EL (cell line): ENCODE data around the gene LINGO4.
A peak's percentile ranks its signal among the peaks of the same experiment; 100 is the strongest.
"Not testable (repeated sequence)": the region's sequence is repeated elsewhere in the genome, so short reads cannot be mapped to it uniquely, and the experiment has no call there.

Experiments used
- DNase-seq: peaks from one replicate; pipeline ENCODE4 v3.0.0-alpha.2; 2016

The LINGO4 gene

DNA sequence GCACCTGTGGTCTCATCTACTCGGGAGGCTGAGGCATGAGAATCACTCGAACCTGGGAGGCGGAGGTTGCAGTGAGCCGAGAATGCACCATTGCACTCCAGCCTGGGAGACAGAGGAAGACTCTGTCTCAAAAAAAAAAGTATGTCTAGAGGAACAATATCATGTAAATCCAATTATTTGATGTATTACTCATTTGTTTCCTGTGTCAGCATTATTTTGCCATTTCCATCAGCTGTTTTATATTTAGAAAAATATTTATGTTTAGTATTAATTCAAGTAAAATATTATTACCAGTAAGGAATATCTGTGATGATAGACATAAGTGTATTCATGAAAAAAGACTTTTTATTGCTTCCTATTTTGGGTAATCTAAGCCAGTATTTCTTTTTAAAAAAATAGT is 27.9 kb downstream of the LINGO4 start:
- no peak for DNase-seq

DNA sequence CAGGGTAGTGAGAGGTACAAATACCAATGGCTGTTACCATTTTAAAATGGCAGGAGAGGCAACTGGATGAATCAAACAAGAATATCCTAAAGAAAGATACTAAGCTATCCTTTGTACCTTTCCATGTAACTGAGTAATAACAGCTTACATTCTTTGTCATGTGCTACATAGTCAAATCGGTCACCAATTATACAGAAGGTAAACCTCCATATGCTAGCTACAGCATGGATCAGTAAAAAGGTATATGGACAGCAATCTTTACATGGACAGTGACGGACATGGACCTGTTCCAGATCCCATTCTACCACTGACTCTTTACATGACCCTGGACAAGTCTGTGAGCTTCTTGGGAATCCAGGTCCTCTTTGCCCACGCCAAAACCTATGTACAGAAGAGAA is 28.6 kb downstream of the LINGO4 start:
- no peak for DNase-seq

DNA sequence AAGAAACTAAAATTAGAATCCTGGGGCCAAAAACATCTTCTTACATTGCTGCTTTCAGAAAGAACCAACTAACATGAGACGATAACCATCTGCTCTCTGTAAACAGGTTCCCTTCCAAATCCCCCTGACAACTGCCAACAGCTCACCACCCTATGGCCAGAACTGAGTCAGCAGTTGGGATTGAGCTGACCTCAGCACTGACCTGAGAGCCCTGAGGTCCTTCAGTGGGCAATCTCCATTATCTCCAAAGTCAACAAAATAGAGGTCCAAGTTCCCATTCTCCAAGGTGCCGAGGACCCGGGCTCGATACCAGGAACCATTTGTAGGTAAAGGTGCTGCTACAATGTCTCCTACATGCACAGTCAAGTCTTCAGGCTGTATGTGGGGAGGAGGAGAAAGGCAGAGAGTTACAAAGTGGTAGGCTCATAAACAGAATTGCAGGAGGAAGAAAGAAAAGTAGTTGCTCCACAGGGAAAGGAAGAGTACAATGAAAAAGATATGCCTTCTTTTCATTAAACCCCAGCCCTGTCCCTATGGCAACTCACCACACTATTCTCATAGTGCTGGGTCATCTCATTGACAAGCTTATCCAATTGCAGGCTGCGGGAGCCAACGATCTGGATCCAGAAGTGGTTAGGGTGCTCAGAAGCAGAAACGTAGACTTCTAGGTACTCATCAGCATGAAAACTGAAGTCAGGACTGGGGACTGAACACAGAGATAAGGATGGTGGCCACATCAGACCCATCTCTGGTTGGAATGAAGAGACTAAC is 29.1 kb downstream of the LINGO4 start:
- DNase-seq, result no peak

DNA sequence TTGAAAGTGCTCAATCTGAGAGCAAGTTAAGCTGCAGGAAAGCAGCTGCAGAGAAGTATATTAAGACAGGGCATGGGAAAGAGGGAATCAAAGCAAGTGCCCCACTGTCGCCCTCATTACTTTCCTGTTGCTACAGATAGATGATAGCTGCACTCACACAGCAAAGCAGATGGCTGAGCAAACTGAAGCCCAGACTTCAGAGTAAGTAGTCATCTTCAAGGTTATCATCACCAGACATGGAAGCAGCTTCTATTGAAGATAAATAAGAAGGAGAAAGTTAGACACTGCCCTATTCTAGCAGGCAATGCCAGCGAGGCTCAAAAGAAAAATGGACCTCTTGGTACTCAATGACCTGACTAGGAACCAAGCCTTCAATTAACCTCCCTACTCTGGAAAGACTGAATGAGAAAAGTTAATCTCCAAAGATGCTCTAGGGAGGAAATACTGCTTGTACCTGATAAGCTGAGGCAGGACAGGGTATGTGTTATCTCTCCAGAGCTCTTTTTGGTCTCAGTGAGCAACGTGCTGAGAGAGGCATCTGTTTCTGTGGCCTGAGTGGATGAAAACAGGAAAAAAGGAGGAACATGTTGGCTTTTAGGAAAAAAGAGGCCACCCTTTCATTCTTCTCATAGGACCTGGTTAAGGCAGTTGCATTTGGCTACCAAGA is 30.8 kb downstream of the LINGO4 start:
- DNase-seq, result no peak

DNA sequence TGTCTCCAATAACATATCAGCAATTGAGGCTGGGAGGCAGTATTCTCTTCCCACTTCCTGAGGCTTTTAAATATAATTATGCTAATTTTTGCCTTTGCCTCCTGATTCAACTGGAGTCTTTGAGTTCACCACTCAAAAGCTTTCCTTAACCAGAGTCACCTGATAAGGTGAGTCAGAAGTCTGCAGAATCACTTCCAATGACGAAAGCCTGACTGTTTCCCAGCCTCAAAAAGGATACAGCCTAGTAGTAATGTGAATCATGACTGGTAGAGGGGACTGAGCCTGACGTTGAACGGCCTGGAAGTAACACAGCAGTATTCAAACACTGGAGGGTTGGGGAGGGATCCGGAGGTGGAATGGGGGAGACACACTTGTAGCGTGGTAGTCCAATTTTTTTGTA is 31.5 kb downstream of the LINGO4 start:
- DNase-seq, result peak; percentile 19

DNA sequence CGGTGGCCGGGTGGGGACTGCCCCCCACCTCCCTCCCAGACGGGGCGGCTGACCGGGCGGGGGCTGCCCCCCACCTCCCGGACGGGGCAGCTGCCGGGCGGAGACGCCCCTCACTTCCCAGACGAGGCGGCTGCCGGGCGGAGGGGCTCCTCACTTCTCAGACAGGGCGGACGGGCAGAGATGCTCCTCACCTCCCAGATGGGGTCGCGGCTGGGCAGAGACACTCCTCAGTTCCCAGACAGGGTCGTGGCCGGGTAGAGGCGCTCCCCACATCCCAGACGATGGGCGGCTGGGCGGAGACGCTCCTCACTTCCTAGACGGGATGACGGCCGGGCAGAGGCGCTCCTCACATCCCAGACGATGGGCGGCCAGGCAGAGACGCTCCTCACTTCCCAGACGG is 35.9 kb downstream of the LINGO4 start:
- not testable (repeated sequence) for DNase-seq

DNA sequence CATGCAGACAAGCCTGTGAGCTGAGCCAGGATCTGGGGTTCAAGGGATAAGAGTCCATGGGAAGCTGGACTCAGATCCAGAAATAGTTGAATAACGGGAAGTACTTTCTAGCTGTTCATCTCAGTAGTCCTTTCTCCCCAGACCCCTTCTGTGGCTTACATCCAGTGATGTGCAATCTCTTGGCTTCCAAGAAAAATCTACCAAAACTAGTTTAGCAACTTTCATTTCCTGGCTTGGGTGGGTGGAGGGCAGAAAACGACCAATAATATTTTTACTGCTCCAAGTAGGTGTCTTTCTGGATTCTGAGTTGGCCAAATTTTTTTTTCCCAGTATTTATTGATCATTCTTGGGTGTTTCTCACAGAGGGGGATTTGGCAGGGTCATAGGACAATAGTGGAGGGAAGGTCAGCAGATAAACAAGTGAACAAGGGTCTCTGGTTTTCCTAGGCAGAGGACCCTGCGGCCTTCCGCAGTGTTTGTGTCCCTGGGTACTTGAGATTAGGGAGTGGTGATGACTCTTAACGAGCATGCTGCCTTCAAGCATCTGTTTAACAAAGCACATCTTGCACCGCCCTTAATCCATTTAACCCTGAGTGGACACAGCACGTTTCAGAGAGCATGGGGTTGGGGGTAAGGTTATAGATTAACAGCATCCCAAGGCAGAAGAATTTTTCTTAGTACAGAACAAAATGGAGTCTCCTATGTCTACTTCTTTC is 36.7 kb downstream of the LINGO4 start:
- DNase-seq, result not testable (repeated sequence)

DNA sequence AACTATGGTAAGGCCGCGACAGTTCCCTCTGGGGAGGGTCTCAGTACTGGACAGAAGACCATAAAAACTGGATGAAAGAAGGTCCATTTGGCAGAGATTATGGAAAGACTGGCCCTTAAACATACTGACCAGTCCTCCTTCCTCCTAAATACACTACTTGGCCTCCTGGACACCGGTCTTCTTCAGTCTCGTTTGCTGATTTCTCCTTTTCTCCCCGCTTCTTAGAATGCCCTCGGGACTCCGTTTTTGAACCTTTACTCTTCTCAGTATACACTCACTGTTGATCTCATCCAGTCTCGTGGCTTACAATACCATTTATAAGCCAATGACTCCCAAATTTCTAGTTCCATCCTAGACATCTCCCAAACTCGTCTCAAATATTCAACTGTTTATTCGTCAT is 41.2 kb downstream of the LINGO4 start:
- peak; percentile 4 for DNase-seq

DNA sequence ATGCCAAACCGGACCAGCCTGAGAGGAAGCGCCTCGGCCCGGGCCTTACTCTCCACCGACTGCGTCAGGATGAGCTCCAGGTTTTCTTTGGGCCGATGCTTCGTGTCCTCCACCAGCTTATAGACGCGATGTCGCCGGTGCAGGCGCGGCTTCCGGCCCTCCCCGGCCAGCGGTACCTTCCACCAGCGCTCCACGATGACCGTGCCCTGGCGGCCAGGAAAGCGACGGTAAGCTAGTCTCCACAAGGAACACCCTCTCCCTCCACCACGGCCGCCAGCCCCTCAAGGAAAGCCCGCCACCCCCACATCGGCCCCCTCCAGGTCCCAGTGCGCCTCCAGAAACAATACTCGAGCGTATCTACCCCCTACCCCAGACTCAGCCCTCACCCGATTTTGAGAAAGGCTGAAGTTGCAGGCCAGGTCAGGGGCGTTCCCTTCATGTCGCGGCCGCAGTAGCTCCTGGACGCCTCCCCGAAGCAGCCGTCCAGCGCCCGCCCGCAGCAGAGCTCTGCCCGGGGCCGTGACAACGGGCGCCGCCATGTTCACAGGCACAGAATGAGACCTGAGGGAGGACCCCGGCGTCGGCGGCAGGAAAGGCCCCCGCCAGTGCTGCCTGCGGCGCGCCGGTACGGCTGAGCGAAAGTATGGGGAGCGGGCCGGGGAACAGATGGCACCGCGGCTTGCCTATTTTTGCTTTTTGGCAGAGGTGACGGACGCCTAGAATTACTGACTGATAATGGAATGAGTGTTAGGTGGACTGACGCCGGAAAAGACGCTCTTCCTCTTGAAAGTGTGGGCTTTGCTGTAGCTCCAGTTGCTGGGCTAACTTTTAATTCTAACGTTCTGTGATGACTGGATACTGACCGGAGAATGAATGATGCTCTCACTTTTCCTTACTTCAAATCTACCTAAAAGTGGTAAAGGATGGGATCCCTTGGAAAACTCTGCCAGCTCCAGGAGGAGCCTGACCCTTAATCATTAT is 42.0 kb downstream of the LINGO4 start, which contains the start of gene MRPL9:
Gene MRPL9, minus strand, starts transcription at position 556 of the 981 bp plus-strand sequence. Its CDS starts 17 bp downstream, at position 539.
- peak; percentile 84 for DNase-seq

DNA sequence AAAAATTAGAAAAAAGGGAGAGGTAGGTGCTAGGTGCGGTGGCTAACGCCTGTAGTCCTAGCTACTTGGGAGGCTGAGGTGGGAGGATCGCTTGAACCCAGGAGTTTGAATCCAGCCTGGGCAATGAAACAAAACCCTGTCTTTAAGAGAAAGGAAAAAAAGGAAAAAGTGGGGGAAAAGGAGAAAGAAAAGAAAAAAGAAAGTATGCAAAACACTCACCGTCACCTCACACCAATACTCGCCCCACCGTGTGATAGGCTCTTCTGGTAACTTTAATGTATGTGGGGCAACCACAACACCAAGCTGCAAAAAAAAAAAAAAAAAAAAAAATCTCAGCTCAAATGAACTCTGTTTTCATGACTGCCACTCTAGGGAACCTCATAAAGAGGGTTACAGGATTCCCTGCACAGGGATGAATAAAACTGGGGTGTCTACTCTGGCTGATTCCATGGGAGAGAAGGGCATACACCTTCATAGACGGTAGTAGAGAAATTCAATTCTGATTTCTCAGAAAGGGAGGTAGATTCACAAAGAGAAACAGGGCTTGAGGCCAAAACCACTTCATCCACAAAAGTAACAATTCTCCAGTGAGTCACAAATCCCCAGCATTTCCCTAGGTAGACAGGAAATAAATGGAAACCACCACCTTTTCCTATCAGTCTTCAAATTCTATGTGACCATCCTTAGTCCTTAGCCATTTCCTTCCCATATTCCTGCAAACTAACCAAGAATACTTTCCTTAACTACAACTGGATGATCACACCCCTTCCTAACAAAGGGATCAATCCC is 44.4 kb downstream of the LINGO4 start:
- no peak for DNase-seq

DNA sequence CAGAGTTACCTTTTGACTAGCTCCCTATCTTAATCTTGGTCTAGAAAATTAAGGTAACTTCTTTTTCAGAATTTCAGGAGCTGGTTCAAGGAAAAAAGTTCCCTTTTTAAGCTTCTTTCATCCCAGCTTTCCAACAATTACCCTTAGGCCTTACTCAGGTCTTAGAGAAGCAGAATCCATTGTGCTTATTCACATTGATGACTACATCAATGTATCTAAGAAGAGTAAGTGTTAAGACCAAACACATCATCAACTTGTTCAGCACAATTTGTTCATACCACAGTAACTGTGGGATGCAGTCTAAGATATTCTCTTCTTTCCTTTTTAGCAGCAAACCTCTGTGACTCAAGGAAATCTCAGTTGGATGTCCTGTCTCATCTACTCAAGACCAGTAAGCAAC is 46.0 kb downstream of the LINGO4 start:
- no peak for DNase-seq

DNA sequence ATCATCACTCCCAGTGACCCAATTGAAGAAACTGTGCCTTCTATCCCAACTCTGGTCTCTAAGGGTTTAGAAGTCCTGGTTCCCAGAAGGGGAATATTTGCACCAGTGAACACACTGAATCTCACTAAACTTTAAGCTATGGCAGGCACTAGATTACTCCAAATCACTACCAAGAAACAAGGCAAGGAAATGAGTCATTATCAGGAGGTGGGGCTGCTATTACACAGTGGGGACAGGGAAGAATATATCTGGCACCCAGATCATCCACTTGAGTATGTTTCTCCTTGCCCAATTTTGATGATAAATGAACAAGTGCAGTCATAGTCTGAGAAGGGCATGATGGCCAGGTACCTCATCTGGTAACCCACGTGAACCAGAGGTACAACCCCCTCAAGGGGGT is 48.9 kb downstream of the LINGO4 start:
- peak; percentile 46 for DNase-seq
